Suprapubic skin (tissue), 4 donors: Measurements from ENCODE around the gene EPC1. TPM values are rescaled to one million over a fixed set of nuclear protein-coding genes. Genes with fewer than 3 reads are reported as not detected.
"Not testable (repeated sequence)": the region's sequence is repeated elsewhere in the genome, so short reads cannot be mapped to it uniquely, and the experiment has no call there.

Source experiments
- DNase-seq, 2 donors: peaks; one replicate each; pipeline ENCODE4 v3.0.0-alpha.2; 2019; ENCODE audit warnings: low spot score in 2 of 2
- H3K27ac ChIP-seq: fragments of 200-600 bp; sonication (generic); one replicate; pipeline ENCODE4 v1.5.1; 2019
- H3K27me3 ChIP-seq: fragments of 200-600 bp; sonication (generic); one replicate; pipeline ENCODE4 v1.5.1; 2019
- H3K36me3 ChIP-seq: fragments of 200-600 bp; sonication (generic); one replicate; pipeline ENCODE4 v1.5.1; 2019
- H3K4me1 ChIP-seq: fragments of 200-600 bp; sonication (generic); one replicate; pipeline ENCODE4 v1.5.1; 2019
- H3K4me3 ChIP-seq: fragments of 200-600 bp; sonication (generic); one replicate; pipeline ENCODE4 v1.5.1; 2019; ENCODE audit warnings: mild to moderate bottlenecking
- H3K9me3 ChIP-seq: fragments of 200-600 bp; sonication (generic); one replicate; pipeline ENCODE4 v1.5.1; 2019
- EP300 ChIP-seq: sonication (generic); formaldehyde crosslinking; IDR thresholded peaks from one replicate; pipeline ENCODE4 v1.6.1; 2017; ENCODE audit warnings: antibody characterized with exemption
- POLR2A ChIP-seq, 2 donors: fragments of 450-650 bp; IDR thresholded peaks; one replicate each; pipeline ENCODE4 v1.6.1; 2017; ENCODE audit warnings: antibody characterized with exemption in 2 of 2, mild to moderate bottlenecking in 2 of 2, moderate library complexity in 2 of 2
- POLR2AphosphoS5 ChIP-seq, 3 donors: sonication (generic); formaldehyde crosslinking; IDR thresholded peaks; one replicate each; pipeline ENCODE4 v1.6.1; 2017; ENCODE audit warnings: antibody characterized with exemption in 3 of 3
- WGBS: methylation state at CpG from one replicate; pipeline ENCODE4 v1.1.5; 2018; 5-methylcytosine and 5-hydroxymethylcytosine counted together
- total RNA-seq, 4 donors: library from RNA; depleted of rRNA; stranded (reverse); fragments of >200 nt; gene quantifications; one replicate each; pipeline ENCODE4 v1.1.0, GENCODE V29; 2016
- TF ChIP-seq, protein P1 (sequence below), 2 donors: fragments of 200-600 bp in 1 of 2; fragments of 450-650 bp in 1 of 2; sonication (generic) in 1 of 2; IDR thresholded peaks; one replicate each; pipeline ENCODE4 v1.5.1; 2016 to 2019; ENCODE audit warnings: antibody characterized with exemption in 2 of 2, mild to moderate bottlenecking in 1 of 2, moderate library complexity in 1 of 2

The EPC1 gene
- total RNA-seq, 4 donors from 2014 or later = 29.6 to 55.4 (median 47.1) TPM

GRCh38 chr10:32239769-32240168 lies 107.2 kb downstream of the EPC1 start:
- H3K9me3 ChIP-seq = no peaks in the 10 kb centered on the region
- H3K27me3 ChIP-seq = no peaks in the 10 kb centered on the region
- no peak for DNase-seq
- no peaks in the 10 kb centered on the region for H3K36me3 ChIP-seq
- no peak overlapping the region for H3K4me3 ChIP-seq
- TF ChIP-seq POLR2AphosphoS5 (IDR thresholded peaks at IDR 0.05) (no peak), EP300 (no peak), POLR2A (IDR thresholded peaks at IDR 0.05) (no peak)
- TF ChIP-seq, protein P1, sequence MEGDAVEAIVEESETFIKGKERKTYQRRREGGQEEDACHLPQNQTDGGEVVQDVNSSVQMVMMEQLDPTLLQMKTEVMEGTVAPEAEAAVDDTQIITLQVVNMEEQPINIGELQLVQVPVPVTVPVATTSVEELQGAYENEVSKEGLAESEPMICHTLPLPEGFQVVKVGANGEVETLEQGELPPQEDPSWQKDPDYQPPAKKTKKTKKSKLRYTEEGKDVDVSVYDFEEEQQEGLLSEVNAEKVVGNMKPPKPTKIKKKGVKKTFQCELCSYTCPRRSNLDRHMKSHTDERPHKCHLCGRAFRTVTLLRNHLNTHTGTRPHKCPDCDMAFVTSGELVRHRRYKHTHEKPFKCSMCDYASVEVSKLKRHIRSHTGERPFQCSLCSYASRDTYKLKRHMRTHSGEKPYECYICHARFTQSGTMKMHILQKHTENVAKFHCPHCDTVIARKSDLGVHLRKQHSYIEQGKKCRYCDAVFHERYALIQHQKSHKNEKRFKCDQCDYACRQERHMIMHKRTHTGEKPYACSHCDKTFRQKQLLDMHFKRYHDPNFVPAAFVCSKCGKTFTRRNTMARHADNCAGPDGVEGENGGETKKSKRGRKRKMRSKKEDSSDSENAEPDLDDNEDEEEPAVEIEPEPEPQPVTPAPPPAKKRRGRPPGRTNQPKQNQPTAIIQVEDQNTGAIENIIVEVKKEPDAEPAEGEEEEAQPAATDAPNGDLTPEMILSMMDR (IDR thresholded peaks at IDR 0.05) = no peak
- no peaks in the 10 kb centered on the region for H3K4me1 ChIP-seq
- H3K27ac ChIP-seq = no peak overlapping the region

- Histone ChIP-seq H3K9me3 (no peaks in the 10 kb centered on the region), H3K27ac (no peak overlapping the region), H3K4me3 (no peak overlapping the region), H3K4me1 (no peaks in the 10 kb centered on the region), H3K36me3 (no peaks in the 10 kb centered on the region), H3K27me3 (no peaks in the 10 kb centered on the region)
- TF ChIP-seq, protein P1 (IDR thresholded peaks at IDR 0.05) = no peak
- TF ChIP-seq POLR2A (IDR thresholded peaks at IDR 0.05) = no peak
- no peak for TF ChIP-seq EP300
- TF ChIP-seq POLR2AphosphoS5 (IDR thresholded peaks at IDR 0.05) = no peak
- no peak for DNase-seq
- WGBS = 75% methylated on average over 3 of the region's 3 CpGs
Measured at GRCh38 chr10:32237644-32238345, 109.2 kb downstream of the EPC1 start.

DNA sequence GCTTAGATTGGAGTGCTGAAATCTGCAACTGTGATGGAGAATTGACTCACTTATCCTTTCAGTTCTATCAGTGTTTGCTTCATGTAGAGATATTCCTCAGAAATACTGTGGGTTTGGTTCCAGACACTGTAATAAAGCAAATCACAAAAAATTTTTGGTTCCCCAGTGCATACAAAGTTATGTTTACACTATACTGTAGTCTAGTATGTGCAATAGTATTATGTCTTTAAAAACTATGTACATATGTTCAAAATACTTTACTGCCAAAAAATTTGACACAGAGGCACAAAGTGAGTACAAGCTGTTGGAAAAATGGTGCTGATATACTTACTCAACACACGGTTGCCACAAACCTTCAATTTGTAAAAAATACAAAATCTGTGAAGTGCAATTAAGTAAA lies 112.5 kb downstream of the EPC1 start:
- H3K36me3 ChIP-seq = no peaks in the 10 kb centered on the region
- H3K9me3 ChIP-seq = no peaks in the 10 kb centered on the region
- H3K27ac ChIP-seq = no peak overlapping the region
- WGBS = 74% methylated on average over 1 of the region's 1 CpG
- H3K27me3 ChIP-seq = no peaks in the 10 kb centered on the region
- DNase-seq = no peak
- H3K4me3 ChIP-seq = no peak overlapping the region
- no peaks in the 10 kb centered on the region for H3K4me1 ChIP-seq
- TF ChIP-seq POLR2AphosphoS5 (IDR thresholded peaks at IDR 0.05) (no peak), POLR2A (IDR thresholded peaks at IDR 0.05) (no peak), EP300 (no peak)
- TF ChIP-seq, protein P1 (IDR thresholded peaks at IDR 0.05) = no peak

- not testable (repeated sequence) for H3K36me3 ChIP-seq, H3K9me3 ChIP-seq, H3K27ac ChIP-seq, DNase-seq, H3K4me3 ChIP-seq, H3K27me3 ChIP-seq, H3K4me1 ChIP-seq
- WGBS = 98% methylated on average over 24 of the region's 36 CpGs
Measured at GRCh38 chr10:32233375-32233774, 113.6 kb downstream of the EPC1 start.

DNA sequence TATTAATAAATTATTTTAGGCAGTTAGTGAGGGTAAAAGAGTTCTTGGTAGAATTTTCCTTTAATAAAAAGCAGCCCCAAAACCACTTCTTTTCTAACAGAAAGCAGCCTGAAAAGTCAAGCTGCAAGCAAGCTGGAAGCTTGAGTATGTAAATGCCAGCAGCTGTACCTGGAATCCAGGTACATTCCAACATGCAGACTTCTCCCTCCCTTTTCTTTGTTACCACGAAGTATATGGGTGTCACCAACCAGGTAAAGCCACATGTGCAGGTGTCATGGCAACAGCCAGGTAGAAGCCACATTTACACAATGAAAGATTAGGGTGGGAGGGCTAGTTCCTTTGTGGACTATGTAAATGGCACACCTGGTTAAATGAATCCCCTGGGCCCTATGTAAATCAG lies 114.6 kb downstream of the EPC1 start:
- no peaks in the 10 kb centered on the region for H3K27me3 ChIP-seq
- TF ChIP-seq POLR2A (IDR thresholded peaks at IDR 0.05) (no peak), EP300 (no peak), POLR2AphosphoS5 (IDR thresholded peaks at IDR 0.05) (no peak)
- TF ChIP-seq, protein P1 (IDR thresholded peaks at IDR 0.05) = no peak
- no peak overlapping the region for H3K4me3 ChIP-seq
- 57% methylated on average over 1 of the region's 1 CpG for WGBS
- H3K27ac ChIP-seq = no peak overlapping the region
- H3K4me1 ChIP-seq = no peaks in the 10 kb centered on the region
- H3K36me3 ChIP-seq = no peaks in the 10 kb centered on the region
- no peaks in the 10 kb centered on the region for H3K9me3 ChIP-seq
- DNase-seq = no peak

DNA sequence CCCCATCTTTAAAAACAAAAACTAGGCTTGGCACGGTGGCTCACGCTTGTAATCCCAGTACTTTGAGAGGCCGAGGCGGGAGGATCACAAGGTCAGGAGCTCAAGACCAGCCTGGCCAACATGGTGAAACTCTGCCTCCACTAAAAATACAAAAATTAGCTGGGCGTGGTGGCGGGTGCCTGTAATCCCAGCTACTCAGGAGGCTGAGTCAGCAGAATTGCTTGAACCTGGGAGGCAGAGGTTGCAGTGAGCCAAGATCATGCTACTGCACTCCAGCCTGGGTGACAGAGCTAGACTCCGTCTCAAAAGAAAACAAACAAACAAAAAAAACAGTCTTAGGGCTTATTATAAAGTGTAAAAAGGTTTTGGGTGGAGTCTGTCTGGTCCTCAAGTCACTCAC lies 117.2 kb downstream of the EPC1 start:
- H3K27ac ChIP-seq = not testable (repeated sequence)
- 95% methylated on average over 7 of the region's 7 CpGs for WGBS

More for the DNA sequence above, 117.2 kb downstream of the EPC1 start:
- H3K27me3 ChIP-seq, H3K4me1 ChIP-seq, H3K36me3 ChIP-seq, H3K4me3 ChIP-seq, H3K9me3 ChIP-seq, DNase-seq: not testable (repeated sequence)
